GM10266 (cell line): ENCODE measurements around the gene RPL13A.
"Not testable (repeated sequence)": the region's sequence is repeated elsewhere in the genome, so short reads cannot be mapped to it uniquely, and the experiment has no call there.

Experiments
- DNase-seq: peaks from one replicate; pipeline ENCODE4 v3.0.0; 2012; ENCODE audit errors: extremely low spot score
- CTCF ChIP-seq: IDR thresholded peaks from 2 replicates; pipeline ENCODE4 v1.5.1; 2012; ENCODE audit warnings: mild to moderate bottlenecking, low read depth; ENCODE audit not compliant: control insufficient read depth, insufficient read depth; ENCODE audit errors: missing control alignments

The RPL13A gene

GRCh38 chr19:49458567-49458903, 28.9 kb upstream of the RPL13A start:
- TF ChIP-seq CTCF: no peak
- DNase-seq: no peak

GRCh38 chr19:49459388-49459787, 28.0 kb upstream of the RPL13A start:
- DNase-seq: no peak
- TF ChIP-seq CTCF: no peak

GRCh38 chr19:49461130-49461529, 26.3 kb upstream of the RPL13A start:
- DNase-seq: not testable (repeated sequence)

- TF ChIP-seq CTCF: no peak
- DNase-seq: no peak
These were observed 25.8 kb upstream of the RPL13A start for GRCh38 chr19:49461656-49462055.

GRCh38 chr19:49462492-49462891, 24.9 kb upstream of the RPL13A start:
- DNase-seq: no peak
- TF ChIP-seq CTCF: no peak

- no peak for TF ChIP-seq CTCF
- no peak for DNase-seq
These were observed 23.3 kb upstream of the RPL13A start for GRCh38 chr19:49463960-49464740.

GRCh38 chr19:49465371-49465770, 22.0 kb upstream of the RPL13A start:
- no peak for TF ChIP-seq CTCF
- no peak for DNase-seq

GRCh38 chr19:49468199-49468598, 19.2 kb upstream of the RPL13A start:
- DNase-seq: no peak
- no peak for TF ChIP-seq CTCF
